HEK293 (cell line): ENCODE results near the gene ZNF512.

Source experiments
- CTCF ChIA-PET: fragments of 350-600 bp; formaldehyde crosslinking; extraction: SDS; loops from one replicate; lab custom pipeline; 2021; ENCODE audit warnings: antibody characterized with exemption; lab: Yijun Ruan, JAX
- POLR2A ChIA-PET: fragments of 300-600 bp; formaldehyde crosslinking; extraction: SDS; loops from one replicate; lab custom pipeline; 2020; ENCODE audit warnings: antibody characterized with exemption, inconsistent platforms; lab: Yijun Ruan, JAX
- H3K27ac ChIP-seq: fragments of 200-500 bp; sonication (Bioruptor generic); 2 replicates; pipeline ENCODE4 v1.5.1; 2014; ENCODE audit warnings: low read depth, low read length, control low read depth, inconsistent platforms; ENCODE audit errors: extremely low read depth
- H3K36me3 ChIP-seq, 2 experiments: fragments of 200-500 bp in 1 of 2; sonication (Bioruptor generic) in 1 of 2; 1 replicate in 1 of 2; 2 replicates in 1 of 2; pipeline ENCODE4 v1.5.1; 2014 to 2017; ENCODE audit warnings: inconsistent platforms in 2 of 2, low read length in 2 of 2; ENCODE audit not compliant: control insufficient read depth in 2 of 2, insufficient read depth in 1 of 2
- H3K4me1 ChIP-seq: fragments of 200-500 bp; sonication (Bioruptor generic); 2 replicates; pipeline ENCODE4 v1.5.1; 2014; ENCODE audit warnings: mild to moderate bottlenecking, low read length, inconsistent platforms; ENCODE audit not compliant: control insufficient read depth, insufficient read depth
- H3K4me3 ChIP-seq: 2 replicates; pipeline ENCODE4 v1.5.1; 2011; ENCODE audit warnings: low read depth, mild to moderate bottlenecking, control low read depth, low read length, moderate library complexity
- H3K9me3 ChIP-seq: fragments of 200-500 bp; sonication (Bioruptor generic); 2 replicates; pipeline ENCODE4 v1.5.1; 2014; ENCODE audit warnings: low read depth, low read length, inconsistent platforms; ENCODE audit not compliant: control insufficient read depth, insufficient read depth
- ATF2 ChIP-seq: fragments of 450-650 bp; formaldehyde crosslinking; IDR thresholded peaks from 2 replicates; pipeline ENCODE4 v1.5.1; 2016; ENCODE audit warnings: missing biosample characterization, missing genetic modification characterization, low read depth
- GLI2 ChIP-seq: fragments of 450-650 bp; formaldehyde crosslinking; IDR thresholded peaks from 2 replicates; pipeline ENCODE4; 2017; ENCODE audit warnings: missing biosample characterization, missing genetic modification characterization, low read depth, borderline replicate concordance
- HOXC10 ChIP-seq: sonication (generic); formaldehyde crosslinking; IDR thresholded peaks from 2 replicates; pipeline ENCODE4 v1.8.1; 2023; ENCODE audit warnings: mild to moderate bottlenecking, missing genetic modification reagents
- IKZF3 ChIP-seq: fragments of 450-650 bp; IDR thresholded peaks from 2 replicates; pipeline ENCODE4 v1.5.0; 2018; ENCODE audit warnings: missing biosample characterization, mild to moderate bottlenecking, missing genetic modification characterization, moderate library complexity
- SALL2 ChIP-seq: fragments of 450-650 bp; formaldehyde crosslinking; IDR thresholded peaks from 2 replicates; pipeline ENCODE4 v1.5.0; 2017; ENCODE audit warnings: missing biosample characterization, mild to moderate bottlenecking, missing genetic modification characterization, borderline replicate concordance
- SP7 ChIP-seq: fragments of 450-650 bp; formaldehyde crosslinking; IDR thresholded peaks from 2 replicates; pipeline ENCODE4 v1.5.1; 2016; ENCODE audit warnings: missing biosample characterization, missing genetic modification characterization
- ZBTB1 ChIP-seq: fragments of 450-650 bp; formaldehyde crosslinking; IDR thresholded peaks from 2 replicates; pipeline ENCODE4 v1.5.1; 2016; ENCODE audit warnings: missing biosample characterization, missing genetic modification characterization
- ZBTB10 ChIP-seq: fragments of 450-650 bp; formaldehyde crosslinking; IDR thresholded peaks from 2 replicates; pipeline ENCODE4 v1.5.1; 2016; ENCODE audit warnings: missing biosample characterization, missing genetic modification characterization
- ZBTB11 ChIP-seq: fragments of 450-650 bp; formaldehyde crosslinking; conservative IDR thresholded peaks from 2 replicates; pipeline ENCODE4 v1.5.1; 2016; ENCODE audit warnings: low read depth, missing biosample characterization, missing genetic modification characterization
- ZBTB17 ChIP-seq: fragments of 450-650 bp; formaldehyde crosslinking; IDR thresholded peaks from 2 replicates; pipeline ENCODE4 v1.5.1; 2016; ENCODE audit warnings: missing biosample characterization, missing genetic modification characterization
- ZFP37 ChIP-seq: fragments of 450-650 bp; formaldehyde crosslinking; IDR thresholded peaks from 2 replicates; pipeline ENCODE4 v1.5.1; 2016; ENCODE audit warnings: missing biosample characterization, missing genetic modification characterization
- ZNF114 ChIP-seq: fragments of 450-650 bp; formaldehyde crosslinking; IDR thresholded peaks from 2 replicates; pipeline ENCODE4 v1.5.0; 2017; ENCODE audit warnings: missing biosample characterization, missing genetic modification characterization
- ZNF223 ChIP-seq: fragments of 450-650 bp; formaldehyde crosslinking; IDR thresholded peaks from 2 replicates; pipeline ENCODE4 v1.5.1; 2016; ENCODE audit warnings: missing biosample characterization, missing genetic modification characterization
- ZNF302 ChIP-seq: fragments of 450-650 bp; formaldehyde crosslinking; IDR thresholded peaks from 2 replicates; pipeline ENCODE4 v1.5.1; 2016; ENCODE audit warnings: missing biosample characterization, missing genetic modification characterization, low read depth
- ZNF529 ChIP-seq: fragments of 450-650 bp; formaldehyde crosslinking; IDR thresholded peaks from 2 replicates; pipeline ENCODE4 v1.5.1; 2017; ENCODE audit warnings: missing genetic modification characterization, missing biosample characterization; ENCODE audit not compliant: insufficient replicate concordance
- ZNF580 ChIP-seq: fragments of 450-650 bp; formaldehyde crosslinking; IDR thresholded peaks from 2 replicates; pipeline ENCODE4 v1.5.1; 2016; ENCODE audit warnings: missing biosample characterization, missing genetic modification characterization
- ZNF600 ChIP-seq: fragments of 450-650 bp; formaldehyde crosslinking; IDR thresholded peaks from 2 replicates; pipeline ENCODE4 v1.5.1; 2016; ENCODE audit warnings: missing biosample characterization, missing genetic modification characterization
- ZNF777 ChIP-seq: fragments of 450-650 bp; formaldehyde crosslinking; IDR thresholded peaks from 2 replicates; pipeline ENCODE4 v1.5.1; 2017; ENCODE audit warnings: missing biosample characterization, missing genetic modification characterization, borderline replicate concordance
- TF ChIP-seq, protein P1 (sequence below): fragments of 450-650 bp; formaldehyde crosslinking; IDR thresholded peaks from 2 replicates; pipeline ENCODE4 v1.5.1; 2016; ENCODE audit warnings: missing biosample characterization, missing genetic modification characterization
- TF ChIP-seq, protein P2 (sequence below): fragments of 450-650 bp; formaldehyde crosslinking; IDR thresholded peaks from 2 replicates; pipeline ENCODE4 v1.5.1; 2017; ENCODE audit warnings: missing biosample characterization, missing genetic modification characterization

The ZNF512 gene

GRCh38 chr2:27647737-27648136 is 64.9 kb downstream of the ZNF512 start:
- POLR2A ChIA-PET = no interaction called here
- H3K4me1 ChIP-seq = no peaks in the 10 kb centered on the region
- no peaks in the 10 kb centered on the region for H3K9me3 ChIP-seq
- peaks cover 68 to 79% of the 10 kb centered on the region in 2 experiments for H3K36me3 ChIP-seq
- TF ChIP-seq, protein P1, sequence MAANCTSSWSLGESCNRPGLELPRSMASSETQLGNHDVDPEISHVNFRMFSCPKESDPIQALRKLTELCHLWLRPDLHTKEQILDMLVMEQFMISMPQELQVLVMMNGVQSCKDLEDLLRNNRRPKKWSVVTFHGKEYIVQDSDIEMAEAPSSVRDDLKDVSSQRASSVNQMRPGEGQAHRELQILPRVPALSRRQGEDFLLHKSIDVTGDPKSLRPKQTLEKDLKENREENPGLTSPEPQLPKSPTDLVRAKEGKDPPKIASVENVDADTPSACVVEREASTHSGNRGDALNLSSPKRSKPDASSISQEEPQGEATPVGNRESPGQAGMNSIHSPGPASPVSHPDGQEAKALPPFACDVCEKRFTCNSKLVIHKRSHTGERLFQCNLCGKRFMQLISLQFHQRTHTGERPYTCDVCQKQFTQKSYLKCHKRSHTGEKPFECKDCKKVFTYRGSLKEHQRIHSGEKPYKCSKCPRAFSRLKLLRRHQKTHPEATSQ (tag by site-specific recombination) = no peak
- TF ChIP-seq, protein P2, sequence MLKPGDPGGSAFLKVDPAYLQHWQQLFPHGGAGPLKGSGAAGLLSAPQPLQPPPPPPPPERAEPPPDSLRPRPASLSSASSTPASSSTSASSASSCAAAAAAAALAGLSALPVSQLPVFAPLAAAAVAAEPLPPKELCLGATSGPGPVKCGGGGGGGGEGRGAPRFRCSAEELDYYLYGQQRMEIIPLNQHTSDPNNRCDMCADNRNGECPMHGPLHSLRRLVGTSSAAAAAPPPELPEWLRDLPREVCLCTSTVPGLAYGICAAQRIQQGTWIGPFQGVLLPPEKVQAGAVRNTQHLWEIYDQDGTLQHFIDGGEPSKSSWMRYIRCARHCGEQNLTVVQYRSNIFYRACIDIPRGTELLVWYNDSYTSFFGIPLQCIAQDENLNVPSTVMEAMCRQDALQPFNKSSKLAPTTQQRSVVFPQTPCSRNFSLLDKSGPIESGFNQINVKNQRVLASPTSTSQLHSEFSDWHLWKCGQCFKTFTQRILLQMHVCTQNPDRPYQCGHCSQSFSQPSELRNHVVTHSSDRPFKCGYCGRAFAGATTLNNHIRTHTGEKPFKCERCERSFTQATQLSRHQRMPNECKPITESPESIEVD (tag by site-specific recombination) = no peak
- TF ChIP-seq ZNF223 (tag by site-specific recombination) = no peak
- no peak for TF ChIP-seq ZNF580 (tag by site-specific recombination)
- no peak for TF ChIP-seq ATF2 (tag by site-specific recombination)
- TF ChIP-seq ZNF302 (tag by site-specific recombination) = no peak
- no peak for TF ChIP-seq SALL2 (tag by site-specific recombination)
- no peak for TF ChIP-seq ZBTB10
- TF ChIP-seq ZNF600 = no peak
- TF ChIP-seq ZBTB17 = no peak
- H3K4me3 ChIP-seq = no peak overlapping the region
- H3K27ac ChIP-seq = no peak overlapping the region
- CTCF ChIA-PET = interaction anchor here (0.6 to 3.3 kb wide), 2 partner anchors 36 to 43 kb away, joined by 3 to 16 read pairs; no protein-coding TSS in a partner anchor

DNA sequence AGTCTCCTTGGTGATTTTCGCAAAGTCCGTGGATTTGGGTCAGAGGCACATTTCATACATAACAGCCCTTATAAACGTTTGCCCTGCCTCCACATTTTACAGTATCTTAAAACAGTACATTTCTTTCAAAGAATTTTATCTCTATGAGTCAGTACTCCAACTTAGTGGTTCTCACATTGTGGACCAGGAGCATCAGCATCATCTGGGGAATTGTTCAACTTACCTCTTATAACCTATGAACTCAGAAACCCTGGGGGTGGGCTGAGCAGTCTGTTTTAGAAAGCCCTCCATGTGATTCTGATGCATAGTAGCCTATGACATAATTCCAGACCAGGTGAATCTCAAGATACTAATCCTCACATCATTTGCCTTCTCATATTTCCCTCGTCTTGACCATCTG is 68.2 kb downstream of the ZNF512 start:
- Histone ChIP-seq H3K9me3 (no peaks in the 10 kb centered on the region), H3K36me3 (peaks cover 74 to 92% of the 10 kb centered on the region in 2 experiments), H3K4me3 (no peak overlapping the region), H3K4me1 (no peaks in the 10 kb centered on the region), H3K27ac (no peak overlapping the region)
- TF ChIP-seq ZNF529 = no peak
- POLR2A ChIA-PET = interaction anchor here (1.2 kb wide), 1 partner anchor 12 kb away, joined by 3 read pairs; the partner anchor contains the start of genes SLC4A1AP and SUPT7L
- CTCF ChIA-PET = interaction anchor here (0.7 to 1.1 kb wide), 3 partner anchors 18 to 32 kb away, joined by 3 to 4 read pairs (median 3); no protein-coding TSS in a partner anchor

DNA sequence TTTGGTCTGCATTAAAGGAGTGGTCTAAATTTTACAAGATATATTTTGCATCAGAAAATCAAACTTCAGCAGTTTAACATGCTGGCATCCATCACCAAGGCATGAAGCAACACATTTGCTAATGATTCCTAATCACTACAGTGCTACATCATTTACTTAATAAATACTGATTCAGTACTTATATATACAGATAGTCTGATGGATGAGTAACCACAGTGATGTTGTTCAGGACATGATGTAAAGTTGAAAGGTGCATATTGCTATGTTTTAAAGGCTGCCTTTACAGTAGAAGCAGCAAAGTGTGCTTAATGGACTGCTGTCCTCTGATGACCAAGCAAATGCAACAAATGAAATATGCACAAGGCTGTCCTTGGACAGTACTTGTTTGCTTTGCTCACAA is 69.5 kb downstream of the ZNF512 start:
- CTCF ChIA-PET = interaction anchor here (1.1 kb wide), 1 partner anchor 22 kb away, joined by 3 read pairs; no protein-coding TSS in a partner anchor
- POLR2A ChIA-PET = no interaction called here
- TF ChIP-seq ZNF114 (tag by site-specific recombination) = no peak
- TF ChIP-seq ZBTB11 (tag by site-specific recombination) = no peak
- no peak for TF ChIP-seq ZFP37
- TF ChIP-seq ZBTB1 (tag by site-specific recombination) = no peak
- no peak for TF ChIP-seq SP7
- TF ChIP-seq HOXC10 (CRISPR knock-in tag) = no peak
- no peak for TF ChIP-seq IKZF3
- TF ChIP-seq ZNF777 (tag by site-specific recombination) = no peak
- no peak for TF ChIP-seq GLI2 (tag by site-specific recombination)
- Histone ChIP-seq H3K27ac (no peak overlapping the region), H3K4me3 (no peak overlapping the region), H3K4me1 (no peaks in the 10 kb centered on the region), H3K36me3 (peaks cover 83 to 96% of the 10 kb centered on the region in 2 experiments), H3K9me3 (no peaks in the 10 kb centered on the region)
